Measurements from ENCODE around the gene DOK3. TPM values are rescaled to one million over a fixed set of nuclear protein-coding genes. Genes with fewer than 3 reads are reported as not detected.
A peak's percentile ranks its signal among the peaks of the same experiment; 100 is the strongest.

DOK3 gene
- total RNA-seq, 1 donor from 2014 or later = 16.3 TPM

DNA sequence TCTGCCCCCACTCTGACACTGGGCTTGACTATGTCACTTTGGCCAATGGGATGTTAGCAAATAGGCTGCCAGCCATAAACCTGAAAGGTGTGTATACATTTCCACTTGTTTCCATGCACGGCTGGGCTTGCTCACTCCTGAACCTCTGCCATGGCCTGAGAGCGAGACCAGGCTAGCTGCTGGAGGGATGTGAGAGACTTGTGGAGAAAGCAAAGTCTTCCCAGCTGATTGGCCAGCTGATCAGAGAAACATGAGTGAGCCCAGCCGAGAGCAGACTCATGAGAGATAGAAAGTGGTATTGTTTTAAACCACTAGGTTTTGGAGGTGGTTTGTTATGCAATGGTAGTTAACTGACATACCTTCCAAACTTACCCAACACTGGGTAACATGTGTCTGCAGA, 30.8 kb upstream of the DOK3 start:
- H3K9ac ChIP-seq (ENCODE audit: low read length) = no peak overlapping the region
- no peak overlapping the region for H3K27ac ChIP-seq (ENCODE audit: low read depth, low read length)
- DNase-seq (ENCODE audit: low read depth) (no peak), FAIRE-seq (no peak)
- no peak overlapping the region for H3K4me3 ChIP-seq (ENCODE audit: insufficient read depth, low read depth, low read length)
- H3K4me1 Mint-ChIP-seq (ENCODE audit: low read depth, unreplicated experiment) = peaks cover 39% of the 10 kb centered on the region
- peaks cover 65% of the 10 kb centered on the region for H3K79me2 ChIP-seq (ENCODE audit: insufficient read depth, low read length)
- no peak overlapping the region for H3K4me3 Mint-ChIP-seq (ENCODE audit: unreplicated experiment)
- H3K27me3 ChIP-seq (ENCODE audit: insufficient read depth, low read length) = no peaks in the 10 kb centered on the region
- peaks cover 70% of the 10 kb centered on the region for H4K20me1 ChIP-seq (ENCODE audit: insufficient read depth, low read length)
- H2AFZ ChIP-seq (ENCODE audit: low read depth, low read length) = no peak overlapping the region
- H3K4me1 ChIP-seq (ENCODE audit: insufficient read depth, low read length) = peaks cover 17% of the 10 kb centered on the region
- no peak overlapping the region for H3K27ac Mint-ChIP-seq (ENCODE audit: unreplicated experiment)
- H3K36me3 Mint-ChIP-seq (ENCODE audit: low read depth, unreplicated experiment) = peaks cover 10% of the 10 kb centered on the region
- no peaks in the 10 kb centered on the region for H3K9me3 Mint-ChIP-seq (ENCODE audit: unreplicated experiment)
- TF ChIP-seq, protein P1, sequence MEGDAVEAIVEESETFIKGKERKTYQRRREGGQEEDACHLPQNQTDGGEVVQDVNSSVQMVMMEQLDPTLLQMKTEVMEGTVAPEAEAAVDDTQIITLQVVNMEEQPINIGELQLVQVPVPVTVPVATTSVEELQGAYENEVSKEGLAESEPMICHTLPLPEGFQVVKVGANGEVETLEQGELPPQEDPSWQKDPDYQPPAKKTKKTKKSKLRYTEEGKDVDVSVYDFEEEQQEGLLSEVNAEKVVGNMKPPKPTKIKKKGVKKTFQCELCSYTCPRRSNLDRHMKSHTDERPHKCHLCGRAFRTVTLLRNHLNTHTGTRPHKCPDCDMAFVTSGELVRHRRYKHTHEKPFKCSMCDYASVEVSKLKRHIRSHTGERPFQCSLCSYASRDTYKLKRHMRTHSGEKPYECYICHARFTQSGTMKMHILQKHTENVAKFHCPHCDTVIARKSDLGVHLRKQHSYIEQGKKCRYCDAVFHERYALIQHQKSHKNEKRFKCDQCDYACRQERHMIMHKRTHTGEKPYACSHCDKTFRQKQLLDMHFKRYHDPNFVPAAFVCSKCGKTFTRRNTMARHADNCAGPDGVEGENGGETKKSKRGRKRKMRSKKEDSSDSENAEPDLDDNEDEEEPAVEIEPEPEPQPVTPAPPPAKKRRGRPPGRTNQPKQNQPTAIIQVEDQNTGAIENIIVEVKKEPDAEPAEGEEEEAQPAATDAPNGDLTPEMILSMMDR (IDR thresholded peaks at IDR 0.05; ENCODE audit: insufficient read depth, low read depth, low read length) = no peak
- no peak for TF ChIP-seq EZH2 (IDR thresholded peaks at IDR 0.05; ENCODE audit: insufficient read depth, low read length)
- H3K27me3 Mint-ChIP-seq (ENCODE audit: low read depth, unreplicated experiment) = no peaks in the 10 kb centered on the region
- H3K36me3 ChIP-seq (ENCODE audit: insufficient read depth, low read length) = peaks cover 2% of the 10 kb centered on the region
- H3K9me3 ChIP-seq (ENCODE audit: insufficient read depth, low read depth, low read length) = no peaks in the 10 kb centered on the region
- H3K4me2 ChIP-seq (ENCODE audit: low read length) = no peak overlapping the region

DNA sequence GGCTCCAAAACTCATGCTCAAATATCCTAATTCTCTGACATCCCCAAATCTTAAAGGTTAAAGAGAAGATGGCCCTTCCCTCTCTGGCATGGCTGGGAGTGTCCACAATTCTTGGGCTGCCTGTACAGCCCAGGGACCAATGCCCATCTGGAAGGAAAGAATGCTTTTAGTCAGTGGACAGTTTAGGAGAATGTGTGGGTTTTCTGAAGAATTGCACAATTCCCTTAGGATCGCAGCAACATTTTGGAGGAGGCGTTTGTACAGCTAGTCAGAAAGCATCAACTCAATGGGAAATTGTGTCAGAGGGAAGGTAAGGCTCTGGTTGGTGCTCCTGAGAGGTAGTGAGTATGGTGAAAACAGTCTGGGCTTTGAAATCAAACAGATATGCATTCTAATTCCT, 29.8 kb upstream of the DOK3 start:
- no peaks in the 10 kb centered on the region for H3K27me3 Mint-ChIP-seq (ENCODE audit: low read depth, unreplicated experiment)
- no peak overlapping the region for H3K4me3 Mint-ChIP-seq (ENCODE audit: unreplicated experiment)
- peak overlapping the region; percentile 72 for H3K27ac Mint-ChIP-seq (ENCODE audit: unreplicated experiment)
- Histone ChIP-seq H3K27ac (ENCODE audit: low read depth, low read length) (no peak overlapping the region), H3K9ac (ENCODE audit: low read length) (no peak overlapping the region), H3K9me3 (ENCODE audit: insufficient read depth, low read depth, low read length) (no peaks in the 10 kb centered on the region), H3K79me2 (ENCODE audit: insufficient read depth, low read length) (peaks cover 60% of the 10 kb centered on the region), H3K27me3 (ENCODE audit: insufficient read depth, low read length) (no peaks in the 10 kb centered on the region), H3K4me1 (ENCODE audit: insufficient read depth, low read length) (peaks cover 17% of the 10 kb centered on the region), H3K4me3 (ENCODE audit: insufficient read depth, low read depth, low read length) (no peak overlapping the region), H4K20me1 (ENCODE audit: insufficient read depth, low read length) (peaks cover 74% of the 10 kb centered on the region), H2AFZ (ENCODE audit: low read depth, low read length) (no peak overlapping the region), H3K4me2 (ENCODE audit: low read length) (no peak overlapping the region), H3K36me3 (ENCODE audit: insufficient read depth, low read length) (peaks cover 2% of the 10 kb centered on the region)
- TF ChIP-seq EZH2 (IDR thresholded peaks at IDR 0.05; ENCODE audit: insufficient read depth, low read length) = no peak
- TF ChIP-seq, protein P1 (IDR thresholded peaks at IDR 0.05; ENCODE audit: insufficient read depth, low read depth, low read length) = no peak
- peaks cover 33% of the 10 kb centered on the region for H3K4me1 Mint-ChIP-seq (ENCODE audit: low read depth, unreplicated experiment)
- H3K36me3 Mint-ChIP-seq (ENCODE audit: low read depth, unreplicated experiment) = peaks cover 12% of the 10 kb centered on the region
- DNase-seq (ENCODE audit: low read depth) (peak; percentile 77), FAIRE-seq (no peak)
- H3K9me3 Mint-ChIP-seq (ENCODE audit: unreplicated experiment) = no peaks in the 10 kb centered on the region

DNA sequence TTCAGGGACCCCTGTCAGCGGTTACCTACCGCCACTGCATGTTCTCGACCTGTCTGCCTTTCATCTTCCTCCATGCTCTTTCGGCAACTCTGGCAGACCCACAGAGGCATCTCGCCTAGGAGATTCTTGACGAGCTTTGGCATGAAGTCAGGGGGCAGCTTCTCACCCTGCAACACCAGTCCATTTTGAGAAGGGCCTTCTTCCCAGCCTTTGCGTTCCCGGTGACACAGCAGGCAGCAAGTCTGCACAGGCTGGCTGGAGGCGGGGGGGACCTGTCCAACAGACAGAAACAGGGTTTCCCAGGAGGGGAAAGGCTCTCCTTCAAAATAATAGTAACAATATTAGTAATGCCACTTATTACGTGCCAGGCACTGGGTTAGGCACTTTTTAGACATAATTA, 29.2 kb upstream of the DOK3 start:
- no peak overlapping the region for H3K27ac Mint-ChIP-seq (ENCODE audit: unreplicated experiment)
- no peak overlapping the region for H3K4me2 ChIP-seq (ENCODE audit: low read length)

More for the DNA sequence above, 29.2 kb upstream of the DOK3 start:
- Histone ChIP-seq H2AFZ (ENCODE audit: low read depth, low read length) (no peak overlapping the region), H3K36me3 (ENCODE audit: insufficient read depth, low read length) (peaks cover 2% of the 10 kb centered on the region), H3K9me3 (ENCODE audit: insufficient read depth, low read depth, low read length) (no peaks in the 10 kb centered on the region), H3K9ac (ENCODE audit: low read length) (no peak overlapping the region), H3K4me1 (ENCODE audit: insufficient read depth, low read length) (peaks cover 17% of the 10 kb centered on the region), H3K27me3 (ENCODE audit: insufficient read depth, low read length) (no peaks in the 10 kb centered on the region), H3K79me2 (ENCODE audit: insufficient read depth, low read length) (peaks cover 55% of the 10 kb centered on the region), H3K27ac (ENCODE audit: low read depth, low read length) (no peak overlapping the region), H3K4me3 (ENCODE audit: insufficient read depth, low read depth, low read length) (no peak overlapping the region), H4K20me1 (ENCODE audit: insufficient read depth, low read length) (peaks cover 68% of the 10 kb centered on the region)
- Mint-ChIP-seq H3K4me1 (ENCODE audit: low read depth, unreplicated experiment) (peaks cover 29% of the 10 kb centered on the region), H3K36me3 (ENCODE audit: low read depth, unreplicated experiment) (peaks cover 14% of the 10 kb centered on the region), H3K4me3 (ENCODE audit: unreplicated experiment) (no peak overlapping the region), H3K9me3 (ENCODE audit: unreplicated experiment) (no peaks in the 10 kb centered on the region), H3K27me3 (ENCODE audit: low read depth, unreplicated experiment) (no peaks in the 10 kb centered on the region)
- no peak for DNase-seq (ENCODE audit: low read depth)
- TF ChIP-seq, protein P1 (IDR thresholded peaks at IDR 0.05; ENCODE audit: insufficient read depth, low read depth, low read length) = no peak
- no peak for TF ChIP-seq EZH2 (IDR thresholded peaks at IDR 0.05; ENCODE audit: insufficient read depth, low read length)
- no peak for FAIRE-seq
